ENCODE measurements around the gene CPPED1. TPM values are rescaled to one million over a fixed set of nuclear protein-coding genes. Genes with fewer than 3 reads are reported as not detected.
A peak's percentile ranks its signal among the peaks of the same experiment; 100 is the strongest.

Gene CPPED1
- total and polyA plus RNA-seq, 10 of the 15 experiments (the other 5 are each of a cell fraction or from before 2014, with no cell fraction given), result 7.1 to 39.0 (median 16.0) TPM

- H3K27me3 ChIP-seq (replicated peaks in 1 of 2; ENCODE audit: control insufficient read depth in 2 of 2, insufficient read depth in 2 of 2, low read length in 1 of 2), result no peaks in the 10 kb centered on the region
- no TSS peak for BruUV-seq (replicated peaks)
- ChIA-PET SMC1A (ENCODE audit: uncharacterized antibody, unreplicated experiment) (interaction anchor here (0.6 to 7.0 kb wide), 6 partner anchors 48 to 266 kb away, joined by 3 to 41 read pairs (median 3); no protein-coding TSS in a partner anchor), POLR2A (interaction anchor here (0.6 kb wide), 2 partner anchors 15 to 50 kb away, joined by 3 read pairs; no protein-coding TSS in a partner anchor), CTCF (interaction anchor here (0.9 to 1.8 kb wide), 4 partner anchors 16 to 306 kb away, joined by 3 to 6 read pairs (median 4); no protein-coding TSS in a partner anchor), RAD21 (ENCODE audit: unreplicated experiment) (interaction anchor here (0.6 to 3.0 kb wide), 7 partner anchors 16 to 261 kb away, joined by 3 to 11 read pairs (median 4); no protein-coding TSS in a partner anchor)
- H3K4me3 ChIP-seq, result peak overlapping the region; percentile 88
- in situ Hi-C loops (cut with MboI), result loop anchor here (5.0 to 10.0 kb wide), 3 partner anchors 49 to 347 kb away; no protein-coding TSS in a partner anchor
- no peak overlapping the region for H3K9ac ChIP-seq (ENCODE audit: control insufficient read depth, insufficient read depth, low read length)
- FAIRE-seq, result no peak
- H3K79me2 ChIP-seq (ENCODE audit: control insufficient read depth, insufficient read depth, low read length), result peaks cover 5% of the 10 kb centered on the region
- H3K9me3 ChIP-seq (replicated peaks; ENCODE audit: control insufficient read depth, insufficient read depth, low read length), result no peaks in the 10 kb centered on the region
- intact Hi-C loops (cut with micrococcal nuclease; ENCODE audit: unreplicated experiment), result loop anchor here (2.0 to 5.0 kb wide), 3 partner anchors 185 to 265 kb away; no protein-coding TSS in a partner anchor
- ATAC-seq, result peak; percentile 42
- H4K20me1 ChIP-seq (ENCODE audit: control insufficient read depth, insufficient read depth), result no peaks in the 10 kb centered on the region
- H3K27ac ChIP-seq (ENCODE audit: control insufficient read depth, insufficient read depth), result peak overlapping the region; percentile 81
- no peaks in the 10 kb centered on the region; a peak in 1 of 4 replicates for H3K36me3 ChIP-seq (ENCODE audit: control insufficient read depth in 2 of 2, insufficient read depth in 2 of 2, low read length in 1 of 2)
- no peak overlapping the region for H2AFZ ChIP-seq (ENCODE audit: control insufficient read depth, low read depth, low read length)
- peak overlapping the region; percentile 84 for H3K4me2 ChIP-seq (ENCODE audit: control insufficient read depth, insufficient read depth)
- DNase-seq (ENCODE audit: low read depth, low spot score), result peak; percentile 73
- WGBS (ENCODE audit: insufficient coverage, insufficient replicate concordance, low lambda C conversion rate, missing lambda C conversion rate), result 0% methylated on average over 4 of the region's 4 CpGs
- H3K4me1 ChIP-seq (ENCODE audit: control insufficient read depth, insufficient read depth, low read length), result peaks cover 22% of the 10 kb centered on the region
- no peak for TF ChIP-seq ZNF622 (IDR thresholded peaks at IDR 0.05)
- peak; percentile 94 to 95 for TF ChIP-seq IKZF2 (IDR thresholded peaks at IDR 0.05)
- TF ChIP-seq PAX5 (IDR thresholded peaks at IDR 0.05; ENCODE audit: borderline replicate concordance, low read depth, low read length), result peak; percentile 93
- TF ChIP-seq ZSCAN29 (IDR thresholded peaks at IDR 0.05), result no peak
- no peak for TF ChIP-seq SMARCA5 (IDR thresholded peaks at IDR 0.05)
- peak; percentile 85 for TF ChIP-seq MEF2A (IDR thresholded peaks at IDR 0.05; ENCODE audit: insufficient read depth, low read depth, low read length)
- TF ChIP-seq MXI1 (IDR thresholded peaks at IDR 0.05; ENCODE audit: low read depth, low read length), result peak; percentile 63; the same call in 1 of the 2 replicates
- TF ChIP-seq ZNF24 (IDR thresholded peaks at IDR 0.05), result no peak
- TF ChIP-seq RCOR1 (conservative IDR thresholded peaks at IDR 0.05; ENCODE audit: low read depth, low read length), result 0 out of 2 replicates have a peak, but pooled peaks have one; percentile 72
- no peak for TF ChIP-seq RB1 (IDR thresholded peaks at IDR 0.05; ENCODE audit: borderline replicate concordance)
- no peak for TF ChIP-seq SUPT20H (IDR thresholded peaks at IDR 0.05; ENCODE audit: borderline replicate concordance, control insufficient read depth, low read depth, low read length)
- no peak for TF ChIP-seq POLR2AphosphoS2 (IDR thresholded peaks at IDR 0.05; ENCODE audit: low read depth, low read length)
- TF ChIP-seq SP1 (IDR thresholded peaks at IDR 0.05; ENCODE audit: low read depth, low read length), result peak; percentile 59
- no peak for TF ChIP-seq E2F4 (IDR thresholded peaks at IDR 0.05; ENCODE audit: low read depth, low read length)
- TF ChIP-seq, protein P1, sequence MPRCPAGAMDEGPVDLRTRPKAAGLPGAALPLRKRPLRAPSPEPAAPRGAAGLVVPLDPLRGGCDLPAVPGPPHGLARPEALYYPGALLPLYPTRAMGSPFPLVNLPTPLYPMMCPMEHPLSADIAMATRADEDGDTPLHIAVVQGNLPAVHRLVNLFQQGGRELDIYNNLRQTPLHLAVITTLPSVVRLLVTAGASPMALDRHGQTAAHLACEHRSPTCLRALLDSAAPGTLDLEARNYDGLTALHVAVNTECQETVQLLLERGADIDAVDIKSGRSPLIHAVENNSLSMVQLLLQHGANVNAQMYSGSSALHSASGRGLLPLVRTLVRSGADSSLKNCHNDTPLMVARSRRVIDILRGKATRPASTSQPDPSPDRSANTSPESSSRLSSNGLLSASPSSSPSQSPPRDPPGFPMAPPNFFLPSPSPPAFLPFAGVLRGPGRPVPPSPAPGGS (IDR thresholded peaks at IDR 0.05; ENCODE audit: borderline replicate concordance, insufficient read depth, low read depth, low read length, poor library complexity, severe bottlenecking), result peak; percentile 89
- no peak for TF ChIP-seq YBX1 (IDR thresholded peaks at IDR 0.05)
- TF ChIP-seq FOXM1 (IDR thresholded peaks at IDR 0.05; ENCODE audit: low read depth, low read length), result peak; percentile 91
- 0 out of 2 replicates have a peak, but pooled peaks have one; percentile 21 for TF ChIP-seq TAF1 (IDR thresholded peaks at IDR 0.05; ENCODE audit: borderline replicate concordance, low read depth, low read length)
- TF ChIP-seq STAT3 (IDR thresholded peaks at IDR 0.05; ENCODE audit: low read depth, low read length), result 0 out of 2 replicates have a peak, but pooled peaks have one; percentile 53
Measured at GRCh38 chr16:12801511-12802042, 2.1 kb downstream of the CPPED1 start.
